ENCODE results near the gene SMC6. TPM values are rescaled to one million over a fixed set of nuclear protein-coding genes. Genes with fewer than 3 reads are reported as not detected.

SMC6 gene
- polyA plus RNA-seq, 1 donor (not counting 4 experiments of a cell fraction or from before 2014, with no cell fraction given): 24.4 TPM

- peaks cover 2% of the 10 kb centered on the region for H3K4me1 ChIP-seq (ENCODE audit: control insufficient read depth, extremely low read depth, insufficient read depth, low read length)
- H3K4me3 ChIP-seq (ENCODE audit: control insufficient read depth in 2 of 3, extremely low read depth in 1 of 3, insufficient read depth in 2 of 3, low read depth in 1 of 3, low read length in 3 of 3): no peak overlapping the region
- no peak for DNase-seq (ENCODE audit: low read depth, low spot score)
- no peak overlapping the region for H3K27ac ChIP-seq (ENCODE audit: control insufficient read depth, insufficient read depth, low read length)
- no peaks in the 10 kb centered on the region for H3K9me3 ChIP-seq (ENCODE audit: control insufficient read depth, low read depth, low read length)
- peaks cover 2 to 8% of the 10 kb centered on the region in 2 experiments for H3K36me3 ChIP-seq (ENCODE audit: control insufficient read depth in 2 of 2, extremely low read depth in 1 of 2, insufficient read depth in 2 of 2, low read length in 2 of 2)
- no peak for TF ChIP-seq CTCF (optimal IDR thresholded peaks at IDR 0.05 in 1 of 3, IDR thresholded peaks at IDR 0.05 in 1 of 3, conservative IDR thresholded peaks at IDR 0.05 in 1 of 3; ENCODE audit: extremely low read depth in 1 of 3, insufficient read depth in 2 of 3, low read length in 3 of 3)
- TF ChIP-seq EZH2 (IDR thresholded peaks at IDR 0.05; ENCODE audit: low read length): no peak
- no peaks in the 10 kb centered on the region for H3K9me1 ChIP-seq (ENCODE audit: control insufficient read depth, extremely low read depth, insufficient read depth, low read length)
- no peak overlapping the region for H3K9ac ChIP-seq (ENCODE audit: control insufficient read depth, extremely low read depth, insufficient read depth, low read length)
- H4K20me1 ChIP-seq (ENCODE audit: control insufficient read depth, extremely low read depth, insufficient read depth, low read length): no peaks in the 10 kb centered on the region
- peaks cover 32% of the 10 kb centered on the region for H3K79me2 ChIP-seq (ENCODE audit: control insufficient read depth, insufficient read depth, low read length)
- H2AFZ ChIP-seq (ENCODE audit: control insufficient read depth, low read length): no peak overlapping the region
- H3K27me3 ChIP-seq (ENCODE audit: control insufficient read depth, extremely low read depth, insufficient read depth, low read length): no peaks in the 10 kb centered on the region
- dilution Hi-C loops (cut with MboI; ENCODE audit: extremely low pct_ligation_motif_present, low sequenced_read_pairs): no loop called here
- FAIRE-seq: no peak
- H3K4me2 ChIP-seq (ENCODE audit: control insufficient read depth, extremely low read depth, insufficient read depth, low read depth, low read length): no peak overlapping the region
These were observed 8.8 kb upstream of the SMC6 start for GRCh38 chr2:17762451-17762850.

- no peak for DNase-seq (ENCODE audit: low read depth, low spot score)
- peaks cover 53% of the 10 kb centered on the region for H3K79me2 ChIP-seq (ENCODE audit: control insufficient read depth, insufficient read depth, low read length)
These were observed 6.2 kb upstream of the SMC6 start for GRCh38 chr2:17759805-17760204.

More at GRCh38 chr2:17759805-17760204, 6.2 kb upstream of the SMC6 start:
- H3K27ac ChIP-seq (ENCODE audit: control insufficient read depth, insufficient read depth, low read length): no peak overlapping the region
- no peak for TF ChIP-seq CTCF (optimal IDR thresholded peaks at IDR 0.05 in 1 of 3, IDR thresholded peaks at IDR 0.05 in 1 of 3, conservative IDR thresholded peaks at IDR 0.05 in 1 of 3; ENCODE audit: extremely low read depth in 1 of 3, insufficient read depth in 2 of 3, low read length in 3 of 3)
- TF ChIP-seq EZH2 (IDR thresholded peaks at IDR 0.05; ENCODE audit: low read length): no peak
- H3K4me3 ChIP-seq (ENCODE audit: control insufficient read depth in 2 of 3, extremely low read depth in 1 of 3, insufficient read depth in 2 of 3, low read depth in 1 of 3, low read length in 3 of 3): no peak overlapping the region
- no peaks in the 10 kb centered on the region for H3K9me1 ChIP-seq (ENCODE audit: control insufficient read depth, extremely low read depth, insufficient read depth, low read length)
- H3K4me1 ChIP-seq (ENCODE audit: control insufficient read depth, extremely low read depth, insufficient read depth, low read length): peaks cover 24% of the 10 kb centered on the region
- peaks cover 2 to 3% of the 10 kb centered on the region in 2 experiments for H3K36me3 ChIP-seq (ENCODE audit: control insufficient read depth in 2 of 2, extremely low read depth in 1 of 2, insufficient read depth in 2 of 2, low read length in 2 of 2)
- H2AFZ ChIP-seq (ENCODE audit: control insufficient read depth, low read length): no peak overlapping the region
- no peaks in the 10 kb centered on the region for H3K27me3 ChIP-seq (ENCODE audit: control insufficient read depth, extremely low read depth, insufficient read depth, low read length)
- FAIRE-seq: no peak
- dilution Hi-C loops (cut with MboI; ENCODE audit: extremely low pct_ligation_motif_present, low sequenced_read_pairs): no loop called here
- no peaks in the 10 kb centered on the region for H3K9me3 ChIP-seq (ENCODE audit: control insufficient read depth, low read depth, low read length)
- no peak overlapping the region for H3K4me2 ChIP-seq (ENCODE audit: control insufficient read depth, extremely low read depth, insufficient read depth, low read depth, low read length)
- no peak overlapping the region for H3K9ac ChIP-seq (ENCODE audit: control insufficient read depth, extremely low read depth, insufficient read depth, low read length)
- no peaks in the 10 kb centered on the region for H4K20me1 ChIP-seq (ENCODE audit: control insufficient read depth, extremely low read depth, insufficient read depth, low read length)
